GM18909 (cell line): ENCODE data around the gene NEURL3.
A peak's percentile ranks its signal among the peaks of the same experiment; 100 is the strongest.
"Not testable (repeated sequence)": the region's sequence is repeated elsewhere in the genome, so short reads cannot be mapped to it uniquely, and the experiment has no call there.

ENCODE experiments used
- ATAC-seq: cut with Tn5 transposase; IDR thresholded peaks from one replicate; pipeline ENCODE4 v1.9.1; 2021; ENCODE audit warnings: mild to moderate bottlenecking; ENCODE audit not compliant: unreplicated experiment, poor library complexity

Gene NEURL3

DNA sequence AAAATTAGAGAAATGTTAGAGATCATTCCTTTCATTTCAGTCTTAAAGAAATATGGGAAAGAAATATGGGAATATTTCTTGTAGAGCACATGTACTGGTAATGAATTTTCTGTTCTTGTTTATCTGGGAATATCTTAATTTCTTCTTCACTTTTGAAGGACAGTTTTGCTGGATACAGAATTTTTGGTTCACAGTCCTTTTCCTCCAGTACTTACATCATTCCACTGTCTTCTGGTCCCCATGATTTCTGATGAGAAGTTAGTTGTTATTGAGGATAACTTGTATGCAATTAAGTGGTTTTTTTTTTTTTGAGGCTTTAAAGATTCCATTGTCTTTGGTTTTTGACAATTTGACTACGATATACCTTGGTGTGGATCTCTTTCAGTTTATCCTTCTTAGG lies 11.0 kb downstream of the NEURL3 start:
- no peak for ATAC-seq

DNA sequence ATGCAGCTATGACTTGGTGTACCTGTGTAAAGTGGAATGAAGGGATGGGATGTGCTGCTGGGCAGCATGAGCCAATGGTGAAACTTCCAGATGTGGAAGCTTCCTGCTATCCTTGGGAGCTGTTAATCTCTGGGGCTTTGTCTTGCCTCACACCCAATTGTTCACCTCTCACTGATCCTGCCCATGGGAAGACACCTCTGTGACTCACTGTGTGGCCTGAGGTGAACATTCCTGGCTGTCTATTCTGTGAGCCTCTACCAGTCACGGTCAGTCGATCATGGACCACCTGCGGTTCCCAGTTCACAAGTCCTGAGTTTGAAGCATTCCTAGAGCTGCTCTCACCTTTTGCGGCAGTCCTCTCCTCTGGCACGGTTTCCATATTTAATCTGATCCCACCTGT lies 12.1 kb downstream of the NEURL3 start:
- ATAC-seq, result no peak

GRCh38 chr2:96491860-96492497 lies 13.2 kb downstream of the NEURL3 start:
- no peak for ATAC-seq

- ATAC-seq, result no peak
These were observed 15.5 kb downstream of the NEURL3 start for GRCh38 chr2:96489663-96490062.

DNA sequence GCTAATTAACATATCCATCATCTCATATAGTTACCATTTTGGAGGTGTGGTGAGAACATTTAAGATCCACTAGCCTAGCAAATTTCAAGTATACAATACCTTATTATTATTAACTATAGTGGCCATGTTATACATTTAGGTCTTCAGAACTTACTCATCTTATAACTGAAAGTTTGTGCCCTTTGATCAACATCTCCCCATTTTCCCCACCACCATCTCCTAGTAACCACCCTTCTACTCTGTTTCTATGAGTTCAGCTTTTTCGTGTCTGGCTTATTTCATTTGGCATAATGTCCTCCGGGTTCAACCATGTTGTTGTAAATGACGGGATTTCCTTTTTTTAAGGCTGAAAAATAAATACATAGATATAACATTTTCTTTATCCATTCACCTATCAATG lies 15.9 kb downstream of the NEURL3 start:
- ATAC-seq, result no peak

DNA sequence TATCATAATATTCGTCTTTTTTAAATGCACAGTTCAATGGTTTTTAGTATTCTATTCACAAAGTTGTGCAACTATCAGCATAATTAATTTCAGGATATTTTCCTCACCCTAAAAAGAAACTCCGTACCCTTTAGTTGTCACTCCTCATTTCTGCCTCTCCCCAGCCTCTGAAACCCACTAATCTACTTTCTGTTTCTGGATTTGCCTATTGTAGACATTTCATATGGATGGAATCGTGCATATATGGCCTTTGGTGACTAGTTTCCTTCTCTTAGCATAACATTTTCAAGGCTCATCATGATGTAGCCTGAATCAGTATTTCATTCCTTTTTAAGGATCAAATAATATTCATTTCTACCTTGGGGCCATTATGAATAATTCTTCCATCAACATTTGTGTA lies 18.5 kb downstream of the NEURL3 start:
- ATAC-seq, result no peak

DNA sequence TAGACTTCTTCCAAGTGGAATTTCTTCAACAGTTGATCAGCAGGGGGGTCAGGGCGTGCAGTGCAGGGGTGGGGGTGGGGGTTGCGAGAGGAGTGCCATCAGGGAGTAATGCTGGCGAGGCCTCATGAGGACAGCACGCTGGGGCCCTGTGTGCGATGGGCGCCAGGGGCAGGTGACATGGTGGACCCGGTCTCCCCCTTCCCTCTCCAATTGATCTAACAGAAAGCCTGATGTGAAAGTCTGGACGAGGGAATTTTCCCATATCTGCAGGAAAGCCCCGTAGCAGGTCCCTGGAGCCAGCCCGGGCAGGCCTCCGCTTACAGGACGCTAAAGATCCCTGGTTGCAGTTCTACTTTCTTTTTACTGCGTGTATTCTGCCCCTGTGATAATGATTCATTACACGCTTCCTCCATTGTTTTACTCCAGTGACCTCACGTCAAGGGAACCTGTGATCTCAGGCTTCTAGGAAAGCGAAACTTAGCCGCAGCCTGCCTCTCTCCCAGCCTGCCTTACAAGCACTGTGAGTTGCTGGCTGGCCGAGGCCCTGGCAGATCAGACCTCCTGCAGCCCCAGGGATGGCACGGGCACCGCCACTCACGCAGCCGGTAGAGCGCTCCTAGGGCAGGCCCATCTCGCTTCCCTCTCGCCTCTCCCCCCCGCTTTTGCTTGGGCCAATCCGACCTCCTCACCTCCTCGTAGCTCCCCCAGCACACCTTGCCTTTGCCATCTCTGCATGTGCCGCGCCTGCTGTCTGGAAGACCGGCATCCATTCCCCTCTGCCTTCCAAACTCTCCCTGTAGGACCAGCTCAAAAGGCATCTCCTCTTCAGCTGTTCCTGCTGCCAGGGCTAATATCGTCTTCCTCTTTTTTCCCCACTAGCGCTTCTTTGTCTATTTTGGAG lies 19.2 kb downstream of the NEURL3 start:
- peak; percentile 85 for ATAC-seq

DNA sequence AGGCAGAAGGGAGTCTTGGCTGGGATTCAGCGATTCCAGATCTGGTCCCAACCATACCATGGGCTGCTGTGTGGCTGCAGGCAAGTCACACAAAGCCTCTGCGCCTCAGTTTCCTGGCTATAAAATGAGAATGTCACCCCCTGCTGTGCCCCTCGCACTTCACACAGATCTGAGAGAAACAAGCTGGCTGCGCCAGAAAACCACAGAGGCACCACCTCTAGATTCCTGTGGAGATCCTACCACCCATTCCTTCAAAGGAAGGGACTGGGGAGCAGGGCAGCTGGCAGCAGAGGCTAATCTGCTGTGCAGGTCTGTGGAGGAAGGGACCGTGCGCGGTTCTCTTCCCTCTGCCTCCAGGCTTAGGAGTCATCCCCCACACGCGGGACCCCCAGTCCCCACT lies 19.8 kb downstream of the NEURL3 start:
- no peak for ATAC-seq

DNA sequence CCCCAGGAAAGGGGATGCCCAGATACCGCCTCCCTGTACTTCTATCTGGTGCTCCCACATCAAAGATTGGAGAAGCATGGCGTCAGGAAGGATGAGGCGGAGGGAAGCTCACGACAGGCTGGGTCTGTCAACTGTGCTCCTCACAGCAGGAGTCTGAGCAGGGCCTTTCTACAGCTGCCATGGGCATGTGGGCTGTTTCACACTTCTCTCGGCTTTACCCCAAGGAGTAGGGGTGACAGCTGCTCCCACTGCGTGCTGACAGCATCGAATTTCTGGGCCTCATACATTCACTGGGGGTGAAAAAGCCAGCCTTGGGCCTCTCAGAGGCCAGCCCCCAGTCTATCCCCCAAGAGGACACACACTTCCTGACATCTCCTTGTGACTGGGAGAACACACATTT lies 21.1 kb downstream of the NEURL3 start:
- ATAC-seq, result no peak

DNA sequence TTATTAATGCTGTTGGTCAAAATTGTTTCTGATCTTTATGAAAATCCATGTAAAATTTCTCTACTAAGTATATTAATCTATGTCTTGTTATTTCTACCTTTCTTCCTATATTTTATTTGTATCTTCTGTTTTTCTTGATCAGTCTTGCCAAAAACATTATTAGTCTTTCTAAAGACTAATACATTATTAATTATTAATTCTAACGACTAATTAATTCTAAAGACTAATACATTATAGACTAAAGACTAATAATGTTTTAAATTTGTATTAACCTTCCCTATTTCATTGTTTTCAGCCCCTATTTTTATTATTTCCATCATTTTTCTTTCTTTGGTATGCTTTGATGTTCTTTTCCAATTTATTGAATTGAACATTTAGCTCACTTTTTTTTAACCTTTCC lies 27.7 kb downstream of the NEURL3 start:
- no peak for ATAC-seq

GRCh38 chr2:96471772-96472171 lies 33.4 kb downstream of the NEURL3 start:
- ATAC-seq, result no peak

DNA sequence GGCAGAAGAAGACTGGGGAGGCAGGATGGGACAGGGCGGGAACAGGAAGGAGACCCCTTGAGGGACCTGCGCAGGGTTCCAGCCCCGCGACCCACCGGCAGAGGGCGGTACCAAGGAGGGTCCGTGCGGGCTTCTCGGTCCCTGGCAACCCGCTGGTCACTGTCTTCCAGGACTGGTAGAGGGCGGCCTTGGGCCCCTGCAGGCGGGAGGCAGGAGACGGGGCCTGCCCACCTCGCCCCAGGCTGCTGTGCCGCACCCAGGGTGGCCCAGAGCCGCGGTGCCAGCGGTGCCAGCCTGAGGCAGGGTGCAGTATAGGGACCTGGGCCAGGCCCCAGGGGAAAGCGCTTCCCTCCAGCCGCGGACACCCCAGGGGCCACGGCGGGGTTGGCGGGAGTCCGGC lies 34.5 kb downstream of the NEURL3 start:
- peak; percentile 44 for ATAC-seq

DNA sequence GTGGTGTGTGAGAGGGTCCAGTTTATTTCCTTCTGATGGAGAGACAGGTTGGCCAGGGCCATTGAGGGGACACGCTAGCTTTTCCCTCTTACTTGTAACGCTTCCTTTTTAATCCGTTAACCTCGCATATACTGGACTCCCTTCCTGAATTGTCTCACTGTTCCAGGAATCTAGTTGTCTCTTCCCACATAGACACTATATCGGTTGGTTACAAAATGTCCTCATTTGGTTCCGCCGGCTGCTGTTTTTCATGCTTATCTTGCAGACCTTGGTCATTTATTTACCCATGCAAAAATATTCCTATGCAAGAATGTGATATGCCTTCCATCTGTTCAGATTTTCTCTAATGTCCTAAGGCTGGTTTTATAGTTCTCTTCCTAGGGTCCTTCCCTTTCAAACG lies 35.0 kb downstream of the NEURL3 start:
- no peak for ATAC-seq

- no peak for ATAC-seq
These were observed 36.3 kb downstream of the NEURL3 start for GRCh38 chr2:96468904-96469303.

DNA sequence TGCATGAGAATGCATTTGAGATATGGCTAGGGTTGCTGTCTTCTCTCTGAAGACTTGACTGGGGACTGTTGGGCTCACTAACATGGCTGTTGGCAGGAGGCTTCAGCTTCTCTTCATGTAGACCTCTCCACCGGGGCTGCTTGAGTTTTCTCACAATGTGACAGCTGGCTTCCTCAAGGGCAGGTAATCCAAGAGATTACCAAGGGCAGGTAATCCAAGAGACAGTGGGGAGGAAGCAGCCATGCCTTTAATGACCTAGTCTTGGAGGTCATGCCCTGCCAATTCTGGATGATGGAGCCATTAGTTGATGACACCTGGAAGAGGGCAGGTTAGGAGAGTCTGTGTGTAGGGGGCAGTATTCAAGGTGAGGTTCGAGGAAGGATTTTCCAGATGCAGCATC lies 40.5 kb downstream of the NEURL3 start:
- no peak for ATAC-seq

- no peak for ATAC-seq
These were observed 41.1 kb downstream of the NEURL3 start for GRCh38 chr2:96464061-96464460.

- no peak for ATAC-seq
These were observed 42.0 kb downstream of the NEURL3 start for GRCh38 chr2:96463119-96463518.

GRCh38 chr2:96461616-96462015 lies 43.5 kb downstream of the NEURL3 start:
- ATAC-seq, result not testable (repeated sequence)

DNA sequence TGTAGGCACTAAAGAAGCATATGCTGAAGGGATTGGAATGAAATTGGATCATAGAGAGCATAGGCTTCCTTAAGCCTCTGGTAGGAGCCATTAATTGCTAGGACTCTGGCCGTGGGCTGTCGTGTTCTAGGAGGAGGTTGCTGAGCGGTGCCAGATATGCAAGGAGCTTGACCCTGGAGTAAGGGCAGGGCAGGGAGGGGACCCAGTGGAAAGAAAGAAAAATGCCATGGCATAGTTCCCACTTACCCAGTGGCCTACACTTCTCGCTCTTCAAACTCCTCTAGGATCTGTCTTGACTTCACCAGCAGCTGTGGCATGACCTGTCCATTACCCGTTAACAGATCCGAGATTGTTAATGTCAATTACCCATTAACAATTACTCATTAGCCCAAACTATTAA lies 53.1 kb downstream of the NEURL3 start:
- no peak for ATAC-seq

- ATAC-seq, result no peak
These were observed 55.5 kb downstream of the NEURL3 start for GRCh38 chr2:96449637-96450036.

DNA sequence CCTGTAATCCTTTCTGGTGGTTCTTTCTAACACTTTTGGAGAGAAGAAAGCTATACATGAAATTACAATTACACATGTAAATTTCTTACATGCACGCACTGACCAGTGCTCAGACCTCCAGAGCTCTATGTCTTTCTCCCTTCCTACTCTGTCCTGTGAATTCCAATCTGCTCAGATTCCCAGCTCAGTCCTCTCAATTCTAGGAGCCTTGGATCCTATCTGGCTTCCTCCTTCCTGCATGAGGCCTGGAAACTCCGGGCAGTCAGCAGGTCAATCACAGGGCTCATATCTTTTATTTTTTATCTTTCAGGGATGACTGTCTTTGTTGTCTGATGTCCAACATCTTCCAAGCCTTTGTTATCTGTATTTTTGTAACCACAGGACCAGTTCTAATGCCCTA lies 56.0 kb downstream of the NEURL3 start:
- no peak for ATAC-seq

DNA sequence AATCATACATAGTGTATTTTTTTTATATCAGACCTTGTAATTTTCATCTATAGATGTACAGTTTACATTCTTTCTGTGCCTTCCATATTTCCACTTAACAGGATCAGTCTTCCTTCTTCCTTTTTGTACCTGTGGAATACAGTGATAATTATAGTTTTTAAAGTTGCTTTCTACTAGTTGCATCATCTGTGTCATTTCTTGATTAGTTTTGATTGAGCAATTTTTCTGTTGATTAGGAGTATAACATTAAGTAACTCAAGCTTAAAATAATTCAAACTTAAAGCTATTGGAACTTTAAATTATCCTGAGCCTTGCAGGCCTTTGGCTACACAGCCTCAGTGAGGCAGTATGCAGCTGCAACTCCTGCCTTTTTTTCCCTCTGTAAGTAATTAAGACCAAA lies 57.4 kb downstream of the NEURL3 start:
- no peak for ATAC-seq
